GM12892 (cell line): ENCODE results near the gene ARSB.

Source experiments
- POLR2A ChIP-seq: IDR thresholded peaks from 2 replicates; pipeline ENCODE4 v1.6.1; 2011; ENCODE audit warnings: low read depth, low read length, control low read depth
- POLR2AphosphoS5 ChIP-seq: IDR thresholded peaks from 2 replicates; pipeline ENCODE4 v1.6.1; 2011; ENCODE audit warnings: low read depth, low read length, control low read depth

DNA sequence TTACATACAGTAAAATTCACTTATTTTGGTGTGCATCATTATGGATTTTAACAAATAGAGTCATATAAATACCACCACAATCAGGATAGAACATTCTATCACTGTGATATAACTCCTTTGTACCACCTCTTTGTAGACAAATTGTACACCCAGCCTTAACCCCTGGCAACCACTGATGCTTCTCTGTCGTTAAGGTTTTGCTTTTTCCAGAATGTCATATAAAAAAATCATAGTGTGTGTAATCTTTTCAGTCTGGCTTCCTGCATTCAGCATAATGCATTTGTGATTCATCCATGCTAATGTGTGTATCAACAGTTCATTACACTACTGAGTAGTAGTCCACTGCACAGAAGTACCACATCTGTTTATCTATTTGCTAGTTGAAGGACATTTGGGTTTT lies 81.2 kb downstream of the ARSB start:
- TF ChIP-seq POLR2AphosphoS5 (no peak), POLR2A (no peak)
